Right kidney (tissue), 1 donor: ENCODE data around the gene B9D2.

Experiments used
- DNase-seq: peaks from one replicate; pipeline ENCODE4 v3.0.0-alpha.2; 2016

The B9D2 gene

GRCh38 chr19:41309180-41310032, 54.5 kb downstream of the B9D2 start:
- DNase-seq = peak; percentile 27

DNA sequence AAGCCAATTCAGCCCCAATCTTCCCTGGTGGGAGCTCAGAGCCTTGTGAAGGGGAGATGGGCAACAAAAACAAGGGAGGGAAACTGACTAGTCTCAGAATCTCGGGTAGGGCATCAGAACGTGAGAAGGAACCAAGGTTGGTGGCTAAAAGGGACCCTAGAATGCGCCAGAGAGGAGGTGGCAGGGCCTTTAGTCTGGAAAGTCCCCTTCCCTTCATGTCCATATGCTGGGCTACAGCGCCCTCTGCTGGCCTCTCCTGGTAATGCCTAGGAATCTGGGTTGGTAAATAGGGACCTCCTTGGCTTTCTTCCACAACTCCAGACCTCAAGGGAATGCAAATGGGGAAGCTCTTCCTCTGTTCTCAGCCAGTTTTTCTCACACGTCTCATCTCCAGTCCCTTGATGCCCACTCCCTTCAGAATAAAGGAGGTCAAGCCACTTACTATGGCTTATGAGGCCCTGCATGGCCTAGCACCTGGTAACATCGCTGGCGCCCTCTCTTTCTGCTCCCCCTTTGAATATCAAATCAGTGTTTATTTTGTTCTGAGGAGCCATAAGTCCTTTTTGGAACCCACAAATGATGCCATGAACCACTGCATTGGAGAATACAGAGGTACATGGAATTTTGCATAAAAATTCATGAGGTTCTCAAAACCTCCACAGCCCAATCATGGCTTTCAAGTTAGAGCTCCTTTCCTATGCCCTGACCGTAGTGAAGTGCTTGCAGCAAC, 55.3 kb downstream of the B9D2 start:
- peak; percentile 73 for DNase-seq

- no peak for DNase-seq
These were observed 55.9 kb downstream of the B9D2 start for GRCh38 chr19:41307954-41308449.

DNA sequence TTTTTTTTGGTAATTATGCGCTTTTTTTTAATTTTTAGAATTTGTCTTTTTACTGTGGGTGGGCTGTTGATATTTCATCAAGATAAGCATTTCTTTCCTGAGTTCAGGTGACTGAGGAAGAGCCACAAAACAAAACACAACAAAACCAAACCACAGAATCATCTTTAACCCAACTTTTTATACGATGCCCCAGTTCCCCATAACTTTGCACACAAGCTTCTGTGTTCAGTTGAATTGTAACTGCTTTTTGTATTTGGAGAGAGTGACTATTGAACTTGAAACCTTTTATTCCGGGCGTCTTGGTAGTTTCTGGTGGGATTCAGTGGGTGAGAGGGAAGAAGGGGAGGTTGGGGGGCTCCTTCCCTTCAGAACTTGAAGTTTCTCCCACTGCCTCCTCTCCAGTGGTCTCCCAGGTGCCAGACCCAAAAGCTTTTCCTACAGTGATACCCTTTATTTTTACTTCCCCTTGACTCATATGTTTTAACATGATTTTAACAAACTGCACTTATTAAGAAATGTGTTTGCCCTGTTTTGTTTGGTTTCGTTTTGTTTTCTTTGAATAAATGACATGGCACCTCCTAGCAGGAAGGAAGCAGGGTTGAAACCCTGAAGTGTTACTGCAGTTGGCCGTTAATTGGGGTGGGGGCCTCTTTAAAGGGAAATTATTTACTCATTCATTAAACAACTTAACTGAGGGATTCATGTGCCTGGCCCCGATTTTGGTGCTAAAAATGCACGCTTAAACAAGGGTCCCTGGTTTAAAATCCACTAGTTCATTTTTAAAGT, 56.7 kb downstream of the B9D2 start:
- no peak for DNase-seq

DNA sequence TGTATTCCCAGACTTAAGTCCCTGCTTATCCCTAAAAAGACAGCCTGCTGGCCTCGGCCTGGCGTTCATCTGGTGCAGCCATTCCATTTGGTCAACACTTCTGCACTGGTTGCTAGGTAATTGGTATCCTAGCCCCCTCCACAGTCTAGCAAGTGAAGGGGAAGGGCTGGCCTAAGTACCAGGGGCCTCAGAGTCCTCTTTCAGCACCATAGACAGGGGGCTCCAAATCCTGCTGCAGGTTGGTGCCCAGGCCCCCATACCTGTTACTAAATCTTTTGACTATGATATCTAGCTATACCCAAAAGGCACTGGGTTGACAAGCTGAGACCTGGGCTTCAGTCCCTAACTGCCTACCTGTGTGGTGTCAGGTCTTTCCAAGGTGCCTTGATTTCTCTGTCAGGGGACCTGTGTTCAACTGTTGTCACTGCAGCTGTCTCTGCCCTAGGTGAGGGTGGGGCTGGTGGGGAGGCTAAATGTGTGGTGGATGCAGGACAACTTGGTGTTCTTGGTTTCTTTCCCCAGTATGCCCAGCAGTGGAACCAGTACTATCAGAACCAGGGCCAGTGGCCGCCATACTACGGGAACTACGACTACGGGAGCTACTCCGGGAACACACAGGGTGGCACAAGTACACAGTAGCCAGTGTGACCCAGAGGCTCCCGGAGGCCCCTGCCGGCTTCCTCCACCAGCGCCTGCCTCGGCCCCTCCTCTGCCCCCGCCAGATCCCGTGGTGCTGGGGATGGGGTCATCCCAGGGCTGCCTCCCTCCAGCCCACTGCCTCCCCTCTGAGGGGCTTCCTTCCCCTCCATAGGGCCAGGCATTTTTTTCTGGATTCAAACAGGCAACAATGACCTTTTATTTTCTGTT, 57.8 kb downstream of the B9D2 start:
- no peak for DNase-seq

DNA sequence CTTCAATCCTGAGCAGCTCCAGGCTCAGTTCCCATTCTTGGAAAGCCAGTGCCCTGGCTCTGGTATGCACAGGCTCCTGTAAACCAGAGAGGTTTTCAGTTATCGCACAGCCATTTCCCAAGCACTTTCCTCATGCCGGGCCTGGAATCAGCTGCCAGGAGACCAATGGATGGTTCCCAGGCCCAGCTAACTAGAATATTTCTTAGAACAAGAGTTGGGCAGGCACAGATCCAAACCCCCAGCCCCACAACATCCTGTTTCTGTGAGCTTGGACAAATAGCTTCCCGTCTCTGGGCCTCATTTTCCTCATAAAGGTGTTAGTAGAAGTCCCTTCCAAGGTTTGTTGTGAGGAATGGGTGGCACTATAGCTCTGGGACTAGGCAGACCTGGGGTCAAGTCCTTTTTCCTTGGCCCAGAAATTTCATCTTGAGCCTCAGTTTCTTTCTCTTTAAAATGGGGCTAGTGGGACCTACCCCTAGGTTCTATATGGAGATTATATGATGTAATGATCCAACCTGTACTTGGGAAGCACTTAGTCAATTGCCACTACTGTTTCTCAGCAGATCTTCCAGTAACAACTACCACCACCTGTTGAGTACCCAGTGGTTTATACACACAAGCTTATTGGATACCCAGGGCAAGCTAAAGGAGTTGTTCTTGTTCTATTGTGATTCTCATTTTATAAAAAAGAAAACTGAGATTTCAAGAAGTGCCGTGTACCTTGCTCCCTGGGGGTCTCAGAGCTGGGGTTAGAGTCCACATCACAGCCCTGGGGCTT, 59.1 kb downstream of the B9D2 start:
- DNase-seq = no peak
